Measurements from ENCODE around the gene LDLRAD3.
"Not testable (repeated sequence)": the region's sequence is repeated elsewhere in the genome, so short reads cannot be mapped to it uniquely, and the experiment has no call there.

The LDLRAD3 gene

GRCh38 chr11:35906277-35906661 is 37.6 kb upstream of the LDLRAD3 start:
- Histone ChIP-seq H3K27ac (no peak overlapping the region), H3K27me3 (ENCODE audit: control insufficient read depth, insufficient read depth, low read length) (no peaks in the 10 kb centered on the region)

GRCh38 chr11:35906681-35907080 is 37.2 kb upstream of the LDLRAD3 start:
- no peaks in the 10 kb centered on the region for H3K36me3 ChIP-seq (ENCODE audit: control insufficient read depth, insufficient read depth, low read length)
- H3K9ac ChIP-seq = no peak overlapping the region
- TF ChIP-seq, protein P1, sequence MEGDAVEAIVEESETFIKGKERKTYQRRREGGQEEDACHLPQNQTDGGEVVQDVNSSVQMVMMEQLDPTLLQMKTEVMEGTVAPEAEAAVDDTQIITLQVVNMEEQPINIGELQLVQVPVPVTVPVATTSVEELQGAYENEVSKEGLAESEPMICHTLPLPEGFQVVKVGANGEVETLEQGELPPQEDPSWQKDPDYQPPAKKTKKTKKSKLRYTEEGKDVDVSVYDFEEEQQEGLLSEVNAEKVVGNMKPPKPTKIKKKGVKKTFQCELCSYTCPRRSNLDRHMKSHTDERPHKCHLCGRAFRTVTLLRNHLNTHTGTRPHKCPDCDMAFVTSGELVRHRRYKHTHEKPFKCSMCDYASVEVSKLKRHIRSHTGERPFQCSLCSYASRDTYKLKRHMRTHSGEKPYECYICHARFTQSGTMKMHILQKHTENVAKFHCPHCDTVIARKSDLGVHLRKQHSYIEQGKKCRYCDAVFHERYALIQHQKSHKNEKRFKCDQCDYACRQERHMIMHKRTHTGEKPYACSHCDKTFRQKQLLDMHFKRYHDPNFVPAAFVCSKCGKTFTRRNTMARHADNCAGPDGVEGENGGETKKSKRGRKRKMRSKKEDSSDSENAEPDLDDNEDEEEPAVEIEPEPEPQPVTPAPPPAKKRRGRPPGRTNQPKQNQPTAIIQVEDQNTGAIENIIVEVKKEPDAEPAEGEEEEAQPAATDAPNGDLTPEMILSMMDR (IDR thresholded peaks at IDR 0.05) = no peak
- no peaks in the 10 kb centered on the region for H3K79me2 ChIP-seq
- no peak overlapping the region for H3K4me3 ChIP-seq (ENCODE audit: low read depth, low read length)
- no peaks in the 10 kb centered on the region for H3K4me1 ChIP-seq
- no peaks in the 10 kb centered on the region for H3K9me3 ChIP-seq (ENCODE audit: control insufficient read depth, low read length)
- no peak overlapping the region for H3K27ac ChIP-seq
- no peaks in the 10 kb centered on the region for H3K27me3 ChIP-seq (ENCODE audit: control insufficient read depth, insufficient read depth, low read length)
- no peak overlapping the region for H2AFZ ChIP-seq
- no peak overlapping the region for H3K4me2 ChIP-seq (ENCODE audit: low read length)

More at GRCh38 chr11:35906277-35906661, 37.6 kb upstream of the LDLRAD3 start:
- Histone ChIP-seq H3K9me3 (ENCODE audit: control insufficient read depth, low read length) (no peaks in the 10 kb centered on the region), H3K36me3 (ENCODE audit: control insufficient read depth, insufficient read depth, low read length) (no peaks in the 10 kb centered on the region), H3K4me2 (ENCODE audit: low read length) (no peak overlapping the region), H2AFZ (no peak overlapping the region), H3K79me2 (no peaks in the 10 kb centered on the region), H3K4me1 (no peaks in the 10 kb centered on the region), H3K9ac (no peak overlapping the region), H3K4me3 (ENCODE audit: low read depth, low read length) (no peak overlapping the region)
- TF ChIP-seq, protein P1 (IDR thresholded peaks at IDR 0.05) = no peak

DNA sequence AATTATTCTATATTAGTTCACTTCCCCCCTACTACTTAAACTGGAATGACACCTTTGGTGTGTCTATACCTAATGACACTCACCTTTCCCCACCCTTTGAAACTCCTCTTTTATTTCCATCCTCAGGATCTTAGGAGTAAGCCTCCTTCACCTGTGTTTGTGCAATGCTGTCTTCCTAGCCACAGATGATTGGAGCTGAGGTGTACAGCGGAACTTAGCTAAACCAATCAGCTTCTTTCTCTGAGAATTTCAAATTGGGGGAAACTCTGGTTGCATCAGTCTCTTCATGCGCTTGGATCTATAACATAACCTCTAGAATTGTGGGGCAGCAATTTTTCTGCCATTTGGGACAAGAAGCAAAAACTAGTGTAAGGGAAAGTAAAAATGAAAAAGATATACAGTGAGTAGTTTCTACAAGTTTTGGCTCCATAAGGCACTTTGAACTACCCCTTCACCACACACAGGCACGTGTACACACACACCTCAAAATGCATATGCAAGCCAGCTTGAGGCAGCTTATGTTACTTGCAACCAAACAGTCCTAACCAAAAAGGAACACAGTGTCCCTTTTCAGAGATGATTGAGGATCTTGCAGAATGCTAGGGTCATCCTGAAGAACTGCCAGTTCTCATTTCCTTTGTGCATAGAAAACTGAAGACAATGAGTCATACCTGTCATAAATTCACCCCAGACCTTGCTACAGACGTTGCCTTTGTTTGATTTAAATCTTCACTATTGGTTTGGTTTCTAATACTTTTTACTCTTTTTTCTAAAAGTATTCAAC is 36.0 kb upstream of the LDLRAD3 start:
- Histone ChIP-seq H3K4me3 (ENCODE audit: low read depth, low read length) (no peak overlapping the region), H3K9me3 (ENCODE audit: control insufficient read depth, low read length) (no peaks in the 10 kb centered on the region), H3K9ac (no peak overlapping the region), H3K4me2 (ENCODE audit: low read length) (no peak overlapping the region), H3K36me3 (ENCODE audit: control insufficient read depth, insufficient read depth, low read length) (no peaks in the 10 kb centered on the region), H2AFZ (no peak overlapping the region), H3K27ac (no peak overlapping the region), H3K4me1 (no peaks in the 10 kb centered on the region), H3K79me2 (no peaks in the 10 kb centered on the region), H3K27me3 (ENCODE audit: control insufficient read depth, insufficient read depth, low read length) (no peaks in the 10 kb centered on the region)
- TF ChIP-seq, protein P1 (IDR thresholded peaks at IDR 0.05) = no peak

DNA sequence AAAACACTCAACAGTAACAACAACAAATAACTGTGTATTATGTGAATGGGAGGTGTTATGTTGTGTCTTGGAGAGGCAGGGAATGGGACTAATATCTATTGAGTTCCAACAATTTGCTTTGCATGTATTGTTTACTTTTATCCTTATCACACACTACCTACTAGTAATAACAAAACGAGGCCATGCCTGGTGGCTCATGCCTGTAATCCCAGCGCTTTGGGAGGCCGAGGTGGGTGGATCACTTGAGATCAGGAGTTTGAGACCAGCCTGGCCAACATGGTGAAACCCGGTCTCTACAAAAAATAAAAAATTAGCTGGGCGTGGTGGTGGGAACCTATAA is 35.5 kb upstream of the LDLRAD3 start:
- H2AFZ ChIP-seq; H3K36me3 ChIP-seq (ENCODE audit: control insufficient read depth, insufficient read depth, low read length); H3K4me3 ChIP-seq (ENCODE audit: low read depth, low read length); H3K79me2 ChIP-seq; H3K4me1 ChIP-seq; H3K27me3 ChIP-seq (ENCODE audit: control insufficient read depth, insufficient read depth, low read length); H3K9ac ChIP-seq; H3K9me3 ChIP-seq (ENCODE audit: control insufficient read depth, low read length); H3K27ac ChIP-seq; H3K4me2 ChIP-seq (ENCODE audit: low read length): not testable (repeated sequence)

GRCh38 chr11:35909511-35910265 is 34.2 kb upstream of the LDLRAD3 start:
- H3K4me1 ChIP-seq = no peaks in the 10 kb centered on the region
- no peaks in the 10 kb centered on the region for H3K79me2 ChIP-seq
- no peak overlapping the region for H3K27ac ChIP-seq
- TF ChIP-seq, protein P1 (IDR thresholded peaks at IDR 0.05) = no peak
- no peak overlapping the region for H2AFZ ChIP-seq
- no peaks in the 10 kb centered on the region for H3K27me3 ChIP-seq (ENCODE audit: control insufficient read depth, insufficient read depth, low read length)
- H3K9ac ChIP-seq = no peak overlapping the region
- H3K9me3 ChIP-seq (ENCODE audit: control insufficient read depth, low read length) = no peaks in the 10 kb centered on the region
- H3K4me2 ChIP-seq (ENCODE audit: low read length) = no peak overlapping the region
- H3K4me3 ChIP-seq (ENCODE audit: low read depth, low read length) = no peak overlapping the region
- H3K36me3 ChIP-seq (ENCODE audit: control insufficient read depth, insufficient read depth, low read length) = no peaks in the 10 kb centered on the region
